ENCODE data around the gene GPSM1. TPM values are rescaled to one million over a fixed set of nuclear protein-coding genes. Genes with fewer than 3 reads are reported as not detected.

The GPSM1 gene
- total RNA-seq, 1 donor from 2014 or later = 31.7 TPM

GRCh38 chr9:136352682-136353081 lies 25.3 kb downstream of the GPSM1 start:
- Mint-ChIP-seq H3K27me3 (ENCODE audit: unreplicated experiment) (peaks cover 5% of the 10 kb centered on the region), H3K4me1 (ENCODE audit: unreplicated experiment) (no peaks in the 10 kb centered on the region), H3K36me3 (ENCODE audit: low read depth, unreplicated experiment) (no peaks in the 10 kb centered on the region), H3K4me3 (ENCODE audit: unreplicated experiment) (no peak overlapping the region), H3K27ac (ENCODE audit: unreplicated experiment) (no peak overlapping the region), H3K9me3 (ENCODE audit: unreplicated experiment) (no peaks in the 10 kb centered on the region)
- no peak for TF ChIP-seq CTCF (IDR thresholded peaks at IDR 0.05; ENCODE audit: unreplicated experiment)
- no peak for DNase-seq (ENCODE audit: low spot score)

- Mint-ChIP-seq H3K27ac (ENCODE audit: unreplicated experiment) (no peak overlapping the region), H3K4me1 (ENCODE audit: unreplicated experiment) (no peaks in the 10 kb centered on the region), H3K4me3 (ENCODE audit: unreplicated experiment) (no peak overlapping the region), H3K9me3 (ENCODE audit: unreplicated experiment) (no peaks in the 10 kb centered on the region), H3K36me3 (ENCODE audit: low read depth, unreplicated experiment) (no peaks in the 10 kb centered on the region), H3K27me3 (ENCODE audit: unreplicated experiment) (peaks cover 5% of the 10 kb centered on the region)
- TF ChIP-seq CTCF (IDR thresholded peaks at IDR 0.05; ENCODE audit: unreplicated experiment) = no peak
- DNase-seq (ENCODE audit: low spot score) = no peak
These were observed 25.7 kb downstream of the GPSM1 start for GRCh38 chr9:136353088-136353487.

DNA sequence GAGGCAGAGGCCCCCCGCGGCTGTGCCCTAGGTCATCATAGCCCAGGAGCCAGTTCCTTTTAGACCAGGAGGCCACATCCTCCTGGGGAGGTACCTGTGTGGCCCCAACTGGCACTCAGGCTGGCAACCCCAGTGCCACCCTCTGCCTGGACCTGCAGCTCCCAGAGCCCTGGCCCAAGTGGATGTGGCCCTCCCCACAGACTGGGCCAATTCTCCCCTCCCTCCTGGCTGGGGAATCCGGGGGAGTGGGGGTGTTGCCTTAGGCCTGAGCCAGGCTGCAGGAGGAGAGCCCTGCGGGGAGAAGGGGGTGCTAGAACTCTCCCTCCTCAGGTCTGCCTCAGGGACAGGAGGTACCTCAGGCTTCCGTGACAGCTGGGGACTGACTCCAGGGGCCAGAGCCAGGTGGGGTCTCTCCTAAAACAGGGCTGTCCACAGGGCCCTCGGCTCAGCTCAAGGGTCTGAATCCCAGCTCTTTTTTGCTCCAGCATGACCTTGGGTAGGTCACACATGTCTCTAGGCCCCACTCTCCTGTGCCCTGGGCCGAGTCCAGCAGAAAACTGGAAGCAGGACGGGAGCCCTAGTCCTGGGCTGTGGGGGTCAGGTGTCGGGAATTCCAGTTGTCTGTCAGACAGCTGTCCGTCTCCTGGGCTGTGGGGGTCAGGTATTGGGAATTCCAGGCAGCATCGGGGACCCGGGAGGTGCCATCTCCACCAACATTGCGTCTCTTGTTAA lies 26.6 kb downstream of the GPSM1 start:
- no peak for DNase-seq (ENCODE audit: low spot score)
- TF ChIP-seq CTCF (IDR thresholded peaks at IDR 0.05; ENCODE audit: unreplicated experiment) = no peak
- no peaks in the 10 kb centered on the region for H3K9me3 Mint-ChIP-seq (ENCODE audit: unreplicated experiment)
- no peaks in the 10 kb centered on the region for H3K36me3 Mint-ChIP-seq (ENCODE audit: low read depth, unreplicated experiment)
- H3K4me1 Mint-ChIP-seq (ENCODE audit: unreplicated experiment) = no peaks in the 10 kb centered on the region
- H3K4me3 Mint-ChIP-seq (ENCODE audit: unreplicated experiment) = no peak overlapping the region
- no peak overlapping the region for H3K27ac Mint-ChIP-seq (ENCODE audit: unreplicated experiment)
- H3K27me3 Mint-ChIP-seq (ENCODE audit: unreplicated experiment) = peaks cover 5% of the 10 kb centered on the region

- Mint-ChIP-seq H3K4me1 (ENCODE audit: unreplicated experiment) (no peaks in the 10 kb centered on the region), H3K27me3 (ENCODE audit: unreplicated experiment) (peaks cover 4% of the 10 kb centered on the region), H3K36me3 (ENCODE audit: low read depth, unreplicated experiment) (no peaks in the 10 kb centered on the region), H3K4me3 (ENCODE audit: unreplicated experiment) (no peak overlapping the region), H3K27ac (ENCODE audit: unreplicated experiment) (no peak overlapping the region), H3K9me3 (ENCODE audit: unreplicated experiment) (no peaks in the 10 kb centered on the region)
- no peak for TF ChIP-seq CTCF (IDR thresholded peaks at IDR 0.05; ENCODE audit: unreplicated experiment)
- DNase-seq (ENCODE audit: low spot score) = no peak
These were observed 27.3 kb downstream of the GPSM1 start for GRCh38 chr9:136354592-136355085.
